GM12865 (cell line): ENCODE measurements around the gene PHOX2A.

Experiments
- DNase-seq: peaks from one replicate; pipeline ENCODE4 v3.0.0; 2010; ENCODE audit warnings: low read depth
- H3K4me3 ChIP-seq: 2 replicates; pipeline ENCODE4 v1.5.1; 2011; ENCODE audit warnings: mild to moderate bottlenecking, low read depth, low read length, control low read depth
- CTCF ChIP-seq: IDR thresholded peaks from 2 replicates; pipeline ENCODE4 v1.5.1; 2011; ENCODE audit warnings: low read length, control low read depth, low read depth, inconsistent platforms; ENCODE audit not compliant: insufficient read depth; ENCODE audit errors: missing control alignments

The PHOX2A gene

GRCh38 chr11:72233773-72234513 lies 10.0 kb downstream of the PHOX2A start:
- no peak overlapping the region for H3K4me3 ChIP-seq
- no peak for TF ChIP-seq CTCF

GRCh38 chr11:72233056-72233772 lies 10.8 kb downstream of the PHOX2A start:
- no peak for DNase-seq
- no peak overlapping the region for H3K4me3 ChIP-seq
- no peak for TF ChIP-seq CTCF

More at GRCh38 chr11:72233773-72234513, 10.0 kb downstream of the PHOX2A start:
- no peak for DNase-seq

GRCh38 chr11:72232260-72233055 lies 11.5 kb downstream of the PHOX2A start:
- no peak for TF ChIP-seq CTCF
- no peak for DNase-seq
- H3K4me3 ChIP-seq: no peak overlapping the region

GRCh38 chr11:72231396-72232259 lies 12.3 kb downstream of the PHOX2A start:
- DNase-seq: no peak
- H3K4me3 ChIP-seq: no peak overlapping the region
- no peak for TF ChIP-seq CTCF

- TF ChIP-seq CTCF: no peak
- no peak for DNase-seq
- H3K4me3 ChIP-seq: no peak overlapping the region
These were observed 13.1 kb downstream of the PHOX2A start for GRCh38 chr11:72230764-72231365.
